CD4-positive, alpha-beta T cell treated with Interleukin-4 for 4 hours (primary cell): Measurements from ENCODE around the gene SELENOO.

Experiments used
- DNase-seq: peaks from one replicate; pipeline ENCODE4 v3.0.0-alpha.2; 2020

SELENOO gene

DNA sequence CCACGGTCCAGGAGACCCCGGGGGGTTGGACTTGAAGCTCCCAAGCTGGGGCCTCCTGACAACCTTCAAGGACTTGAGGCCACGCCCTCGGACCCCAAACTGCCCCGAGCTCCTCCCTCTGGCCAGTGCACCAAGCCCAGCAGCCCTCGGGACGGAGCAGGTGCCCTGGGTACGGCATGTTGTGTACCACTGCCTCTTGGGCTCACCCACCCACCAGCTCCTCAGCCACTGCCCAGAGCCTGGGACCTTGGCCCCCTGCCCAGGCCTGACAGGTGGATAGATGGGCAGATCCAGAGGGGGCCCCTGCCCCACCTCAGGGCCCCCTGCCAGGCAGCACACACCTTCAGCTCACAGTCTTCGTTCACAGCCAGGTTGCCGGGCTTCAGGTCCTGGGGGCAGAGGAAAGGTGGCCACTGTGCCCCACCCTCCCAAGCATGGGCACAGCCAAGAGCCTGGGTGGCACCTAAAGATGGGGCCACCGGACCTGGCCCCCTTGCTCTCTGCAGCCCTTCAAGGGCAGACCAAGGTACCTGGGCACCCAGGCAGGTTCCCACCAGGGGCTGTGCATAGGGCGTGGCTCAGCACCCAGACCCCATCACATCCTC lies 55.5 kb downstream of the SELENOO start:
- DNase-seq, result no peak

DNA sequence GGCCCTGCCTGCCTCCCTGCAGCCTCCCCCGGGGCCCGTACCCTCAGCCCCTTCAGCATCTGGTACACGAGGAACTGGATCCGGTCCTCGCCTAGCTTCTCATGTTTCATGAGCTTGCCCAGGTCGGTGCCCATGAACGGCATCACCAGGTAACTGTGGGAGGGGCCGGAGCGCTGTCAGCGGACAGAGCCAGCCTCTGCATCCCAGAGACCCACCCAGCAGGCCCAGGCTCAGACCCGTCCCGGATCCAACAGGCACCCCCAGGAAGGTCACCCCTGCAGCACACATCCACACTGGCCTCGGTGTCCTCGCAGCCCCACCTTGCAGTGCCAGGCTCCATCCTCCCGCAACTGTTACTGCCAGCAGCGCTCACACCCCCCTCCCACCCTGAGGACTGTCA lies 56.2 kb downstream of the SELENOO start:
- DNase-seq, result no peak

DNA sequence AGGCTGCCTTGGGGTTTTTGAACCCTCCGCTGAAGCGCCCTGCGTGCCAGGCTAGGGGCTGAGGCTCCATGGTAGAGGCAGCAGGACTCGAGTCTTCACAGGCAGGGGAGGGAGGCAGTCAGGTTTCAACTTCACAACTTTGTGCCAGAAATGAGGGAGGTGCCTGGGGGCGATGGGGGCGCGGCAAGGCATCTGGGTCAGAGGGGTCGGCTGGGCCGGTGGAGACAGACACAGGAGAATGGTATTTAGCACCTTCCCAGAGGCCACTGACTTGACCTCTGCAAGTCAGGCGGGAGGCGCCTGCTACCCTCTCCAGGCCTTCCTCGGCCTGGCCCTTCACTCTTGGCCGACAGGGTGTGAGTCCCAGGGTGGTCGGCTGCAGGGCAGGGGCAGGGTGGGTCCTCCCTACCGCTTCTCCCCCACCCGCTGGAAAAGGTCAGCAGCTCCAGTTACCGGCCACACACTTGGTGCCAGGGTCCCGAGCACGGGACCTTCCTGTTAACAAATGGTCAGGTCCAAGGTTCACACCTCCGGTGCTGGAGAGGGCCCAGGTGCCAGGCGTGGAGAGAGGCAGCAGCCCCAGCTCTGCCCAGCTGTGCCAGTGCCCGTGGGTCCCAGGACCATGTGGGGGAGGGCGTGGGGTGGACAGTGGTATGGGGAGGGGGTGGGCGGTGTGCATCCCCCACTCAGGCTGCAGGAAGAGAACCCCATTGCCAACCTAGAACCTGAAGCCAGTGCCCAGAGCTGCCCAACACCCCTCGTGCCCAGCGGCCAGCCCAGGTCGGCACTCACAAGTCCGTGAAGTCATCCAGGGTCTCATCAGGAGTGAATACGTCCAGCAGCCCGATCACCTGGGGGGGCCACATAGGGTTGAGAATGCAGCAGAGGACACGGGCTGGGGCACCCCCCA lies 56.9 kb downstream of the SELENOO start:
- DNase-seq, result no peak

DNA sequence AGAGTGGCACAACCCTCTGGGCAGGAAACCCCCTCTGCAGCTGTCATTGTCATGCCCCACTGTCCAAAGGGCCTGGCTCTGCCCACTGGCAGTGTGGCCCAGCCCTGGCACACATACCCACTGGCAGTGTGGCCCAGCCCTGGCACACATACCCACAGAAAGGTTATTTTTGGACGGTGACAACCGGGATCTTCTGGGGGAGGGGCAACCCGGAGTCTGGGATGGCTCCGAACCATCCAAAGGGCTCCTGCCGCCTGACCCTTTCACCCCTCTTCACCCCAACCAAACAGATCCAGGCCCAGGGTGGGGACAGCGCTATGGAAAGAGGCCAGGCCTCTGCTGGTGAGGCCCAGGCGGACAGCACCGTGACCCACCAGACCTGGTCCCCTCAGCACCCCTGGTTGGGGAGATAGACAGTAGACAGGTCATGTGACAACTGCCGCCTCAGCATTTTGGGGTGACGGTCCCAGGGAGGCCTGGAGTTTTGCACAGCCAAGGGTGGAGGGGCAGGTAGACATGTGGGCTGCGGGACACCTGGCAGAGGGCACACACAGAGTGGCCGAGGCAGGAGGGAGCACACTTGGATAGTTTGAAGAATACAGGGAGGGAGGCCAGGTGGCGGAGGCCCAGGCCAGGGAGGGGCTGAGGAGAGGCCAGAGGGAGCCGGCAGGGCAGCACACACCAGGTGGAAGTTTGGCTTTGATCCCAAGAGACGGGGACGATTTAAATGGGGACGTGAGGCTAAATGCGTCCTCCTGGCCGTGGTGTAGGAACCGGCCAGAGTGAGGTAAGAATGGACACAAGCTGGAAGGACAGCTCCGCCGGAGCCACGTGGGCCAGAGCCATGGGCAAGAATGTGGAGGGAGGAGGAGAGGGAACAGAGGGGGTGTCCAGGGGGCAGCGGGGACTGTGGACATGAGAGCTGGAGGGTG lies 57.8 kb downstream of the SELENOO start:
- DNase-seq, result no peak

DNA sequence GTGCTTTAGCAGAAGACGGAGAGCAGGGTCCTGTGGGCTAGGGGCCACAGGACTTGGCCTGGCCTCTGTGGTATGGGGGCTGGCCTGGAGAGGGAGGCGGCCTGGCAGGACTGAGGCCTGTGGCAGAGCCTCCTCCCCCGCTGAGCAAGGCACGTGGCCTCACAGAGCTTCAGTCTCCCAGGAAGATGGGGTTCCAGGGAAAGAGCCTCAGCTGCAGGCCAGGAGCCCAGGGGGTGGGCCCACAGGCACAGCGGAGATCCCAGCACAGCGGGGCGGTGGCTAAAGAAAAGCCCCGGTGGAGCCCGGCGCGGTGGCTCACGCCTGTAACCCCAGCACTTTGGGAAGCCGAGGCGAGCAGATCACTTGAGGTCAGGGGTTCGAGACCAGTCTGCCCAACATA lies 58.5 kb downstream of the SELENOO start:
- no peak for DNase-seq

DNA sequence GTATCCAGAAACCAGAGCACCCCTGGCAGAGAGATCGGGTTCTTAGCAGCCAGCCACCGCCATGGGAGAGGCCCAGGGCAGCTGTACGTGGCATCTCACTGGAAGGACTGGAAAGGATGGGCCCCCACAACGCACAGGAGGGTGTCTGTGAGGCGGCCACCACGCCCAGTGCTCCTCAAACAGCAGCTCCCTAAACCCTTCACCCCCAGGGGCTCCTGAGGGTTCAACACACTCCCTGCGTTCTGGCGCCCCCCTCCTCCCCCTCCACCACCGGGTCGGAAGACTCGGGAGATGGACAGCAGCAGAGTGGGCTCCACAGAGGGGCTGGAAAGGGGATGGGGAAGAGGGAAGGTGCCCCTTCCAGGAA lies 59.6 kb downstream of the SELENOO start:
- DNase-seq, result no peak

DNA sequence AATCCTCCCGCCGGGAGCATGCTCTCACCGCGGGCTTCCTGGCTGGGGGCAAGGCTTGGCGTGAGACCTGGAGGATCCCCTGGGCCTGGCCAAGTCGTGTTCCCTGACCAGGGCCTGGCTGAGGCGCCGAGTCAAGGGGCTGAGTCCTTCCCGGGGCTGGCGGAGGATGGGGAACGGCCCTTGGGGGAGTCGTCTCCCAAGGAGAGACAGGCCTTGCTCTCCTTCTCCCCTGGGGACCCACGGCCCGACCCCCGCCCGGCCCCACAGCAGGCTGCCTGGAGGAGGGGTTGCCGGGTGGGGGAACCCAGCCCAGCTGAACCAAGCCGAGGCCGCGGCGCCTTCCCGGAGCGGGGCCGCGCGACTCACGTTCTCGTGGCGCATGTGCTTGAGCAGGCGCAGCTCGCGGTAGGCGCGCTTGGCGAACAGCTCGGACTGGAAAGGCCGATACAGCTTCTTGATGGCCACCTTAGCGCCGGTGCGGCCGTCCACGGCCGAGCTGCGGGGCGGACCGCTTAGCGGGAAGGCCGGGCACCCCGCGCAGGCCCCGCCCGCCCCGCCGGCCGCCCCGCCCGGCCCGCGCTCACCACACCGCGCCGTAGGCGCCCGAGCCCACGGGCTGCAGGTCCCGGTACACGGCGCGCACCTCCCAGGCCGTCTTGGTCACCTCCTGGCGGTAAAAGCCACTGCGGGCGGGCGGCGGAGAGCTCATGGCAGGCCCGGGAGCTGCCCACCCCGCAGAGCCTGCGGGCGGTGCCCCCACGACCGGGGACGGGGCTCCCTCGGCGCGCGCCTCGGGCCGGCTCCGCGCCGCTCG lies 60.2 kb downstream of the SELENOO start:
- DNase-seq, result no peak

DNA sequence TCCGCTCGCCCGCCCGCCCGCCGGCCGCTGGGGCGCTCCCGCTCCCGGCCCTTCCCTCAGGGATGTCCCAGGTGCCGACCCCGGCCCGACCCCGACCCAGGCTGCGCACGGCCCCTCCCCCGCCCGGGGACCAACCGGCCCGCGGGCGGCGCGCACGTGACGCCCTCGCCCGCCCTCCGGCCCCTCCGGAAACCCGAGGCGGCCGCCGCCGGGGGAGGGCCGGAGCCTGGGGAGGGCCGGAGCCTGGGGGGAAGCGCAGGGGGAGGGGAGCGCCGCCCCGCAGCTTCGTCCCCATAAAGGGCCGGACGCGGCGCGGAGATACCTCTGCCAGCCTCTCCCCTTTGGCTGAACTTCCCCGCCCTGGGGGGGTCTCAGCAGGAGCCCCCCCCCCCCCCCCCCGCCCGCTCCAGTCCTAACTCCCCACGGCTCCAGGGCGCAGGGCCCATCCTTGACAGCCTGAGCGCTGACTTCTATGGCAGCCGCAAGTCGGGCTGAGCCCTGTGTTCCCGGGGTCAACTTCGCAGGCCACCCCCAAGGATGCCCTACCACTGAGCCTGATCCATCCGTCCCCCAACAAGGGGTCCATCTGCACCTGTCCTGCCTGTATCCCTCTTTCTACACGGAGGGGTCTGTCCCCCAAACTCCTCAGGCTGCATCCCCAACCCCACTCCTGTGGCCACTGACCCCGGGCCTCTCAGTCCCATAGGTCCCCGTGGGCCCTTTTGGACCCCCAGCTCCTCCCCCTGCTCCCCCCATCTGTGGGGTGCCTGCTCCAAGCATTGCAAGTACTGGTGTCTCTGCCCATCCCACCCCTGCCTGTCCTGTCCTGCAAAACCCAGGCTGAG lies 61.0 kb downstream of the SELENOO start, which contains the start of gene MAPK12:
TSS of gene MAPK12 (minus strand) at position 69 of the 845 bp plus-strand sequence. CDS start 174 bp downstream, outside the sequence.
- DNase-seq, result no peak

DNA sequence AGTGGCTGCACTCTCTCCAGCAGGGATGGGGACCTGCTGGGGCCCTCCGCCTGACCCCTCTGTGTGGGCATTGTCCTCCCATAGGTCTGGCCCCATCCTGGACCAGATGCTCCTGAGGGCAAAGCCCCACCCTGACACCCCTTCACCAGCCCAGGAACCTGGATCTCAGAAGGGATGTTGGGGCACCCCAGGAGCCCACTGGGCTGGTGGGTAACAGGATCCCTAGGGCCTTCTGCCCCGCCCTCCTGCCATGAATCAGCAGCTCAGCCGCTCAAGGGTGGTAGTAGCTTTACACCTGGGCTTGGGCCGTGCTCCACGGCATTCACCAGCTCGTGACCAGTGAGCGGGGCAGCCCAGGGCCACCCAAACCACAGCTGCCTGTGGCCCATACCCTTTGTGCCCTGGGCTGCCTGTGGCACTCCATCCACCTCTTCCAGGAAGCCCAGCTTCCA lies 61.7 kb downstream of the SELENOO start:
- DNase-seq, result no peak

DNA sequence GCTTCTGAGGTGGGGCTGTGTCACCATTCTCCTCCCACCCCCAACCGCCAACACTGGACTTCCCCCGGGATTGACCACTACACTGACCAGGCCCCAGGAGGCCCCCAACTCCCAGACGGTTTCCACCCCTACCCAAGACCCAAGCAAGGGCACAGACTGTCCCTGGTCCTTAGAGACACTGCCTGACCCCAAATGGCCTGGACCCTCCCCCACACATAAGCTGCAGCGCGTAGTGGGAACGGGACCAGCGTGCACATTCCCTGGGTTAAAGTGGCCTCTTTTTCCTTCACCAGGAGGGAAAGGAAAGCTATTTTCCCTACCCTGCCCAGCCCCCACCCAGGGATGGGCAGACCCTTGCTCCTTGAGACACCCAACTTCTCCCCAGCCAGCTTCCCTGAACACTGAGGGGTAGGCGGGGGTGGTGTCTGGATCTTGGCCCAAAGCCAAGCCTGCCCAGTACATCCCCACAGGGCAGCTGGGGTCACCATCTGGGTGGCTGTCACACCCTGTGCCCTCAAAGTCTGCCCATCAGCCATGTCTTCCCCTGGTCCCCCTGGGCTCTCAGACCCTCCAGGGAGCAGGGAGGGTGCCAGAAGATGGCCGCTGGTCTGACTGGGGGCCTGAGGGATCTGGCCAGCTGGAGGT lies 62.3 kb downstream of the SELENOO start:
- no peak for DNase-seq

DNA sequence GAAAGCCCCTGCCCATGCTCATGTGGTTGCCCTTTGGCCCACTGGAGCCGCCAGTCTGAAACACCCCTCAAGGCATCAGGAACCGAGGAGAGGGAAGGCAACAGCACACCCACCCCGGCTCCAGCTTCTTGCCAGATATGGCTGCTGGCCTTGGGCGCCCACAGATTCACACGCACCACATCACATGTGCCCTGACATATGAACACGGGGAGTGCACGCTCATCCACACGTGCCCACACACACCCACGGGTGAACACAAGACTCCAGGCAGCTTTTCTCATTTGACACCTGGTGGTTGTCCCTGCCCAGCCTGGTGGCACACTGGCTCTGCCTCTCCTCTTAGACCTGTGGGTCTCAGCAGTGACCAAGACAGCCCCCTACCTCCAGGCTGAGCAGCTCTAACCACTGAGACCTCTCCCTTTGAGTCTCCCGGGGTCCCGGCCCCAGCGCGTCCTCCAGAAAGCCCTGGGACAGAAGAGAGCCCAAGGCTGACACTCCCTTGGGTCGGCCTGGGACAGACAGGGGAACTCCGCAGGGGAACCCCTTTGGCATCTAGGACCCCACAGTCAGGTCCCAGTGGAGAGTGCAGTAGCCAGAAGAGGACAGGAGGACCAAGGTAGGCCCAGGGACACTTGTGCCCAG lies 63.4 kb downstream of the SELENOO start:
- DNase-seq, result no peak

DNA sequence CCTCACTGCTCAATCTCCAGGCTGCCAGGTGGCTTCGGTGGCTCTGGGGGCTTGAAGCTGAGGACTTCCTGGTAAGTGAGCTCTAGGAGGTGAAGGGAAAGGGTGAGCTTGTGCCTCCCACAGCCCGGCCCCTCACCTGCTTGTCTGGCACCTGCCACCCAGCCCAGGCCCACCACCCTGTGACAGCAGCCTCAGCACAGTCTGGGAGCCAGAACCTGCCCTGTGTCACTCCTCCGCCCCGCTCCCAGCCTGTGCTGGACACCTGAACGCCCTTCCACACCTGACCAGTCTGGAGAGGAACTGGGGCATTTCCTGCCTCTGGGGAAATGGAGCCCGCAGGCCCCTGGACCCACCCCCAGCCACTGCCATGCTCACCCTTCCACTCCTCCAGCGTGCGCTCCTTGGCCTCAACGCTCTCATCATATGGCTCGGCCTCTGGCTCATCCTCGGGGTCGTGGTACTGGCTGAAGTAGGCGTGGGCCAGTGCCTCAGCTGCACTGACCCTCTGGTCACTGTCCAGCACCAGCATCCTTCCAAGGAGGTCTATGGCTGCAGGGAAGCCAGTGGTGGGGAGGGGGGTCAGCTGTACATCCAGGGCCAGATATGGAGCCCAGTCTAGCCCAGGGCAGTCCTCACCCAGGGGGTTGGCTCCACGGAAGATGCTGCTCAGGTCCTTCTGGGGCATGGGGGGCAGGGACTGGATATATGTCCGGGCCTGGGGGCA lies 64.3 kb downstream of the SELENOO start:
- no peak for DNase-seq

DNA sequence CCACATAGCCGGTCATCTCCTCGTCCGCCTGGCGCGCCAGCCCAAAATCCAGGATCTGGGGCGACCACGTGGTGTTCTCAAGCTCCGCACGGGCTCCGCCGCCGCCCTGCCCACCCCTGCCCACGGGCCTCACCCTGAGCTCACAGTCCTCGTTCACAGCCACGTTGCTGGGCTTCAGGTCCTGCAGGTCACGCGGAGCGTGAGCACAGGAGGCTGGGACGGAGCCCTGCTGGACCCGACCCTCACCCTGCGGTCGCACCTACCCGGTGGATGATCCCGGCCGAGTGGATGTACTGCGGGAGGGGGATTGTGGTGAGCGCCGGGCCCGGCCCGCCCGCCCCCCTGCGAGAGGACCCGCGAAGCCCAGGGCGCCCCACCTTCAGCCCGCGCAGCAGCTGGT lies 66.2 kb downstream of the SELENOO start:
- DNase-seq, result no peak
